Measurements from ENCODE around the gene SNX30.

SNX30 gene

DNA sequence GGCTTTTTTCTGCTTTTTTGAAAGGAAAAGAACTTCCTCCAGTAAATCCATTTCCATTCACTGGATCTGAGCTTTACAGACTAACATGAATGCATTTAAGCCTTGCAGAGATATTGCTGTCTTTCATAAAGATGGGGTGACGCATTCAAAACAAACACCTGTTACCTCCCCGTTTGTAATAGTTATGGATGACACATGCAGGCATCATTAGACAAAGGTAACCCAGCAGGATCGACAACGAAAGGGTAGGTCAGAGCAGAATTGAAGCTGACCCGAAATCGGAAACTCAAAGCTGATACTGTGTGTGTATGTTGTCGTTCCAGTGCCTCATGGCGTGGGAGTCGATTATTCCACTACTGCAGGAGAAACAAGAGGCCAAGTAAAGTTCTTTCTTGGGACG is 117.9 kb downstream of the SNX30 start:
- in situ Hi-C loops (cut with HindIII; ENCODE audit: low sequenced_read_pairs), result no loop called here
- no peak for DNase-seq (ENCODE audit: low read depth, low spot score)
- no peak overlapping the region for H3K4me3 ChIP-seq (ENCODE audit: low read depth, low read length)
- TF ChIP-seq CTCF (IDR thresholded peaks at IDR 0.05; ENCODE audit: low read depth, low read length), result no peak

- in situ Hi-C loops (cut with HindIII; ENCODE audit: low sequenced_read_pairs), result no loop called here
- TF ChIP-seq CTCF (IDR thresholded peaks at IDR 0.05; ENCODE audit: low read depth, low read length), result no peak
- H3K4me3 ChIP-seq (ENCODE audit: low read depth, low read length), result no peak overlapping the region
- DNase-seq (ENCODE audit: low read depth, low spot score), result no peak
Observed at GRCh38 chr9:112869041-112869529, 118.5 kb downstream of the SNX30 start.

GRCh38 chr9:112869917-112870316 is 119.4 kb downstream of the SNX30 start:
- DNase-seq (ENCODE audit: low read depth, low spot score), result no peak
- in situ Hi-C loops (cut with HindIII; ENCODE audit: low sequenced_read_pairs), result no loop called here
- no peak for TF ChIP-seq CTCF (IDR thresholded peaks at IDR 0.05; ENCODE audit: low read depth, low read length)
- H3K4me3 ChIP-seq (ENCODE audit: low read depth, low read length), result no peak overlapping the region

- H3K4me3 ChIP-seq (ENCODE audit: low read depth, low read length), result no peak overlapping the region
- no peak for TF ChIP-seq CTCF (IDR thresholded peaks at IDR 0.05; ENCODE audit: low read depth, low read length)
- in situ Hi-C loops (cut with HindIII; ENCODE audit: low sequenced_read_pairs), result no loop called here
- no peak for DNase-seq (ENCODE audit: low read depth, low spot score)
Observed at GRCh38 chr9:112870556-112870955, 120.0 kb downstream of the SNX30 start.

GRCh38 chr9:112872019-112872418 is 121.5 kb downstream of the SNX30 start:
- no peak for DNase-seq (ENCODE audit: low read depth, low spot score)
- no peak for TF ChIP-seq CTCF (IDR thresholded peaks at IDR 0.05; ENCODE audit: low read depth, low read length)
- H3K4me3 ChIP-seq (ENCODE audit: low read depth, low read length), result no peak overlapping the region
- in situ Hi-C loops (cut with HindIII; ENCODE audit: low sequenced_read_pairs), result no loop called here

DNA sequence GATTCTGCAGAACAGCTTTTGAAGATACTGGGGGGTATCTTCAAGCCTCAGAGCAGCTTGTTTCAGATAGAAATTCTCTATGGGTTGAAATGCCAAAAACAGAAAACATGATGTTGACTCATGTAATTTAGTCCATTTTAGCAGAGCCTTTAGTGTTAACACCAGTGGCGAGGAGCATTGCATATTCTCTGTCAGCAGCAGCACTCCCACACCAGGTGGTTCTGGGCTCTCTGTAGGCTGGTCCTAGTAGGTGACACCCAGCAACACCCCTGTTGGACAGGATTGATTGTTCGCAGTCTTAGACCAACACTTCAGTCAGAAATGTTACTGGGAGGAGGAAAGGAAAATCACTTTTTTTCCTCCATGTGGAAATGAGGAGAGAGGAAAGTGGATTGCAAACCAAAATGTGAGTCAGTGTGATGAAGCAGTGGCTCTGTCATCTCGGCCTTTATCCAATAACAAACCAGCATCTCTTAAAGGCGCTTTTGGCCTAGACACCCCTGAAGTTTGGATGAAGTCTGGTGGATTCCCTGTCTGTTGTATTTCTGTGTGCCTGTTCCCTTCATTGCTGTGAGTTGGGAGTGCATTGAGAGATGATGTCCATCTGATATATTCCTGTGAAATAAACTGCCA is 123.3 kb downstream of the SNX30 start:
- no peak overlapping the region for H3K4me3 ChIP-seq (ENCODE audit: low read depth, low read length)
- no peak for TF ChIP-seq CTCF (IDR thresholded peaks at IDR 0.05; ENCODE audit: low read depth, low read length)
- DNase-seq (ENCODE audit: low read depth, low spot score), result no peak
- in situ Hi-C loops (cut with HindIII; ENCODE audit: low sequenced_read_pairs), result no loop called here
